Neural cell (in vitro differentiated cells): ENCODE measurements around the gene CCDC148. TPM values are rescaled to one million over a fixed set of nuclear protein-coding genes. Genes with fewer than 3 reads are reported as not detected.

Experiments used
- H2AFZ ChIP-seq: fragments of 200-600, 300-800 bp; sonication (generic), shearing (Covaris generic); 2 replicates; pipeline ENCODE4 v1.6.0; 2014; ENCODE audit warnings: low read depth, mild to moderate bottlenecking, antibody characterized with exemption, low read length, moderate library complexity
- H3F3A ChIP-seq: fragments of 200-600 bp; shearing (Covaris generic); 2 replicates; pipeline ENCODE4 v1.6.1; 2016; ENCODE audit warnings: mild to moderate bottlenecking, moderate library complexity, mixed read lengths, antibody characterized with exemption, low read length; ENCODE audit not compliant: insufficient read depth, poor library complexity, severe bottlenecking
- H3K27ac ChIP-seq: fragments of 200-600, 300-800 bp; sonication (generic), shearing (Covaris generic); 2 replicates; pipeline ENCODE4 v1.5.1; 2014; ENCODE audit warnings: mild to moderate bottlenecking, low read length, moderate library complexity
- H3K27me3 ChIP-seq: fragments of 300-800, 200-600 bp; sonication (generic), shearing (Covaris generic); 2 replicates; pipeline ENCODE4 v1.6.0; 2014; ENCODE audit warnings: mild to moderate bottlenecking, low read depth, low read length, moderate library complexity; ENCODE audit not compliant: insufficient read depth
- H3K36me3 ChIP-seq: fragments of 300-800, 200-600 bp; sonication (generic), shearing (Covaris generic); 2 replicates; pipeline ENCODE4 v1.5.1; 2014; ENCODE audit warnings: mild to moderate bottlenecking, antibody characterized with exemption, low read length, moderate library complexity; ENCODE audit not compliant: insufficient read depth
- H3K4me2 ChIP-seq: fragments of 300-800, 200-600 bp; sonication (generic), shearing (Covaris generic); 2 replicates; pipeline ENCODE4 v1.6.0; 2014; ENCODE audit warnings: mild to moderate bottlenecking, low read length
- H3K4me3 ChIP-seq: fragments of 300-800, 200-600 bp; sonication (generic), shearing (Covaris generic); 2 replicates; pipeline ENCODE4 v1.5.1; 2014; ENCODE audit warnings: mild to moderate bottlenecking, low read length, moderate library complexity
- H3K79me2 ChIP-seq: fragments of 200-600 bp; shearing (Covaris generic); replicated peaks from 2 replicates; pipeline ENCODE4 v1.6.0; 2014; ENCODE audit warnings: mild to moderate bottlenecking, low read length, moderate library complexity; ENCODE audit not compliant: insufficient read depth
- H3K9ac ChIP-seq: fragments of 300-800, 200-600 bp; sonication (generic), shearing (Covaris generic); 2 replicates; pipeline ENCODE4 v1.6.1; 2016; ENCODE audit warnings: mild to moderate bottlenecking, low read length, mixed read lengths
- H3K9me2 ChIP-seq: fragments of 200-600 bp; shearing (Covaris generic); 2 replicates; pipeline ENCODE4 v1.6.1; 2016; ENCODE audit warnings: mild to moderate bottlenecking, low read length, mixed read lengths; ENCODE audit not compliant: insufficient read depth
- H3K9me3 ChIP-seq: fragments of 200-600, 300-800 bp; sonication (generic), shearing (Covaris generic); 2 replicates; pipeline ENCODE4 v1.6.1; 2016; ENCODE audit warnings: mild to moderate bottlenecking, mixed run types, low read length, moderate library complexity, mixed read lengths
- H4K20me1 ChIP-seq: fragments of 200-600 bp; shearing (Covaris generic); 2 replicates; pipeline ENCODE4 v1.6.1; 2016; ENCODE audit warnings: mild to moderate bottlenecking, mixed run types; ENCODE audit not compliant: insufficient read depth
- CTCF ChIP-seq: fragments of 450-650 bp; IDR thresholded peaks from 2 replicates; pipeline ENCODE4 v1.5.1; 2014; ENCODE audit warnings: antibody characterized with exemption, mild to moderate bottlenecking, moderate library complexity; ENCODE audit not compliant: poor library complexity, severe bottlenecking
- EP300 ChIP-seq: fragments of 450-650 bp; conservative IDR thresholded peaks from 2 replicates; pipeline ENCODE4 v1.6.1; 2014; ENCODE audit warnings: antibody characterized with exemption, mild to moderate bottlenecking, moderate library complexity; ENCODE audit not compliant: poor library complexity, severe bottlenecking
- EZH2 ChIP-seq: fragments of 200-600, 300-800 bp; shearing (Covaris generic), sonication (generic); IDR thresholded peaks from 2 replicates; pipeline ENCODE4 v1.6.1; 2014; ENCODE audit warnings: antibody characterized with exemption, low read length, borderline replicate concordance, mild to moderate bottlenecking; ENCODE audit not compliant: insufficient read depth, poor library complexity, severe bottlenecking
- MXI1 ChIP-seq: fragments of 450-650 bp; conservative IDR thresholded peaks from 2 replicates; pipeline ENCODE4 v1.6.1; 2014; ENCODE audit warnings: antibody characterized with exemption, mild to moderate bottlenecking; ENCODE audit not compliant: poor library complexity, severe bottlenecking
- POLR2AphosphoS5 ChIP-seq: IDR thresholded peaks from 2 replicates; pipeline ENCODE4 v1.6.1; 2012
- RAD21 ChIP-seq: fragments of 450-650 bp; conservative IDR thresholded peaks from 2 replicates; pipeline ENCODE4 v1.6.1; 2014; ENCODE audit warnings: antibody characterized with exemption, mild to moderate bottlenecking, moderate library complexity
- REST ChIP-seq: IDR thresholded peaks from 2 replicates; pipeline ENCODE4 v1.6.1; 2012; ENCODE audit warnings: borderline replicate concordance
- SMC3 ChIP-seq: fragments of 450-650 bp; conservative IDR thresholded peaks from 2 replicates; pipeline ENCODE4 v1.6.1; 2014; ENCODE audit warnings: antibody characterized with exemption, mild to moderate bottlenecking, moderate library complexity; ENCODE audit not compliant: poor library complexity
- TAF1 ChIP-seq: IDR thresholded peaks from 2 replicates; pipeline ENCODE4 v1.6.1; 2012; ENCODE audit warnings: low read depth
- polyA plus RNA-seq: library from polyadenylated mRNA; depleted of rRNA; stranded (reverse); fragments of >200 nt; gene quantifications from 2 replicates; pipeline ENCODE4 v1.2.3, GENCODE V29; 2014

CCDC148 gene
- polyA plus RNA-seq, 1 donor from 2014 or later = 1.8 TPM

GRCh38 chr2:158128168-158128973, 328.2 kb downstream of the CCDC148 start:
- TF ChIP-seq TAF1 (no peak), MXI1 (no peak), CTCF (no peak), RAD21 (no peak), SMC3 (no peak), REST (no peak), POLR2AphosphoS5 (no peak), EZH2 (no peak), EP300 (no peak)
- H3K4me3 ChIP-seq = no peak overlapping the region
- no peak overlapping the region for H3K4me2 ChIP-seq
- H3K9me3 ChIP-seq = no peaks in the 10 kb centered on the region
- H3K9ac ChIP-seq = no peak overlapping the region
- H2AFZ ChIP-seq = no peak overlapping the region
- H3K79me2 ChIP-seq = no peaks in the 10 kb centered on the region
- no peaks in the 10 kb centered on the region for H3K9me2 ChIP-seq
- no peak overlapping the region for H3K27ac ChIP-seq
- no peaks in the 10 kb centered on the region for H4K20me1 ChIP-seq
- H3K27me3 ChIP-seq = no peaks in the 10 kb centered on the region
- H3K36me3 ChIP-seq = no peaks in the 10 kb centered on the region
- no peaks in the 10 kb centered on the region for H3F3A ChIP-seq

- no peak overlapping the region for H3K27ac ChIP-seq
- no peaks in the 10 kb centered on the region for H3K27me3 ChIP-seq
These were observed 329.2 kb downstream of the CCDC148 start for GRCh38 chr2:158127380-158127804.

More at GRCh38 chr2:158127380-158127804, 329.2 kb downstream of the CCDC148 start:
- Histone ChIP-seq H4K20me1 (no peaks in the 10 kb centered on the region), H3K4me2 (no peak overlapping the region), H3K36me3 (no peaks in the 10 kb centered on the region), H3K9me3 (no peaks in the 10 kb centered on the region), H3K9me2 (no peaks in the 10 kb centered on the region), H3F3A (no peaks in the 10 kb centered on the region), H3K4me3 (no peak overlapping the region), H3K9ac (no peak overlapping the region), H2AFZ (no peak overlapping the region), H3K79me2 (no peaks in the 10 kb centered on the region)
- TF ChIP-seq CTCF = no peak
- TF ChIP-seq RAD21 = no peak
- TF ChIP-seq REST = no peak
- no peak for TF ChIP-seq EZH2
- no peak for TF ChIP-seq MXI1
- TF ChIP-seq POLR2AphosphoS5 = no peak
- no peak for TF ChIP-seq EP300
- no peak for TF ChIP-seq TAF1
